Measurements from ENCODE around the gene SGCG.

GRCh38 chr13:23352161-23352560 is 171.4 kb downstream of the SGCG start:
- TF ChIP-seq CTCF (IDR thresholded peaks at IDR 0.05) (no peak), POLR2A (IDR thresholded peaks at IDR 0.05) (no peak)

Data from adrenal gland (tissue), 5 donors.